Renal cortex interstitium (tissue), 11 donors: ENCODE measurements around the gene CCKAR. TPM values are rescaled to one million over a fixed set of nuclear protein-coding genes. Genes with fewer than 3 reads are reported as not detected.

Experiments
- DNase-seq, 11 donors: peaks; one replicate each; pipeline ENCODE4 v3.0.0-alpha.2; 2013; ENCODE audit warnings: low read depth in 9 of 11, low spot score in 4 of 11; ENCODE audit errors: extremely low read depth in 1 of 11
- polyA plus RNA-seq, 3 donors: library from polyadenylated mRNA; unstranded; fragments of 120-200 nt; gene quantifications; one replicate each; pipeline ENCODE4 v1.2.1, GENCODE V29; 2013; ENCODE audit not compliant: insufficient read length in 3 of 3

CCKAR gene
- polyA plus RNA-seq, 3 donors: 0.06 to 0.09 TPM; not detected in 1

DNA sequence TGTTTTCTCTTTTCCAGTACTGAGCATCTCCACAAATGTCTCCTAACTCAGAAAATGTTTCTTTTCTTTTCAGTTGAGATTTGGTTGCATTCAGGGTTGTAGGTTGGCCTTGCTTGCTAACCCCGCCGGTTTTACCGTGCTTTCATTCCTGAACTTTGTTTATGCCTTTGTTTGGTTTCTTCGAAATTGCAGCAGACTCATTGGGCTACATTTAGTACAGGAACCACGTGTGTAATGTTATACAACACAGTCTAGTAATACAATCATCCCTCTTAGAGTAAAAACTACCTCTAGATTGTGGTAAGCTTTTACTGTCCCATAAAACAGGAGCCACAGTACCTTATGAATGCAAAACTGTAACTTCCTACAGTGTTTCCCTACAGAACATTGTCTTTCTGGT lies 57.9 kb downstream of the CCKAR start:
- DNase-seq: no peak

- DNase-seq: no peak
Measured at GRCh38 chr4:26431461-26432180, 58.7 kb downstream of the CCKAR start.

Other genes starting within 250 kb of the CCKAR start
- 10 to 100 TPM; 68.8 to 85.2 (median 79.1) TPM for gene RBPJ, start 169.5 kb downstream of the CCKAR start, polyA plus RNA-seq
- gene TBC1D19, start 93.6 kb upstream of the CCKAR start, polyA plus RNA-seq: 10 to 100 TPM; 17.9 to 22.7 (median 20.6) TPM